SU-DHL-6 (cell line): ENCODE measurements around the gene ZNF276.

Source experiments
- H2AFZ ChIP-seq: fragments of 200-600 bp; sonication (generic); 2 replicates; pipeline ENCODE4 v1.6.1; 2014; ENCODE audit warnings: low read depth, mild to moderate bottlenecking, moderate library complexity, mixed read lengths, antibody characterized with exemption, low read length; ENCODE audit not compliant: severe bottlenecking
- H3F3A ChIP-seq: fragments of 200-600 bp; shearing (Covaris generic); 2 replicates; pipeline ENCODE4 v1.6.0; 2016; ENCODE audit warnings: antibody characterized with exemption, mild to moderate bottlenecking; ENCODE audit not compliant: insufficient read depth
- H3K27ac ChIP-seq: fragments of 200-600 bp; sonication (generic); 2 replicates; pipeline ENCODE4 v1.5.1; 2016; ENCODE audit warnings: low read depth, mild to moderate bottlenecking, low read length, moderate library complexity, mixed read lengths
- H3K27me3 ChIP-seq: fragments of 200-600 bp; sonication (generic), shearing (Covaris generic); 2 replicates; pipeline ENCODE4 v1.6.0; 2014; ENCODE audit warnings: mild to moderate bottlenecking, low read length
- H3K36me3 ChIP-seq: fragments of 200-600 bp; sonication (generic); 2 replicates; pipeline ENCODE4 v1.6.1; 2014; ENCODE audit warnings: mild to moderate bottlenecking, low read length, mixed read lengths
- H3K4me2 ChIP-seq: fragments of 300-600, 200-600 bp; shearing (Covaris generic), sonication (generic); 2 replicates; pipeline ENCODE4 v1.6.0; 2014; ENCODE audit warnings: low read length, low read depth, mild to moderate bottlenecking; ENCODE audit not compliant: poor library complexity, severe bottlenecking
- H3K4me3 ChIP-seq: fragments of 200-600 bp; sonication (generic); 2 replicates; pipeline ENCODE4 v1.5.1; 2014; ENCODE audit warnings: antibody characterized with exemption, low read length, mild to moderate bottlenecking, mixed read lengths; ENCODE audit not compliant: insufficient read depth, poor library complexity, severe bottlenecking
- H3K79me2 ChIP-seq: fragments of 200-600 bp; sonication (generic); 2 replicates; pipeline ENCODE4 v1.6.1; 2014; ENCODE audit warnings: mild to moderate bottlenecking, low read length, moderate library complexity; ENCODE audit not compliant: insufficient read depth
- H3K9ac ChIP-seq: fragments of 200-600 bp; sonication (generic); 2 replicates; pipeline ENCODE4 v1.7.0; 2014; ENCODE audit warnings: mild to moderate bottlenecking, low read length
- H3K9me2 ChIP-seq: fragments of 200-600 bp; sonication (generic); replicated peaks from 2 replicates; pipeline ENCODE4 v1.6.1; 2014; ENCODE audit warnings: low read length; ENCODE audit not compliant: insufficient read depth
- H3K9me3 ChIP-seq: fragments of 200-600 bp; sonication (generic); 2 replicates; pipeline ENCODE4 v1.6.1; 2014; ENCODE audit warnings: low read length, mixed read lengths; ENCODE audit not compliant: insufficient read depth
- H4K20me1 ChIP-seq: fragments of 200-600 bp; sonication (generic); 2 replicates; pipeline ENCODE4 v1.6.1; 2014; ENCODE audit warnings: low read depth, mild to moderate bottlenecking, antibody characterized with exemption, low read length, moderate library complexity, mixed read lengths
- EZH2phosphoT487 ChIP-seq: fragments of 200-600 bp; sonication (generic), shearing (Covaris generic); conservative IDR thresholded peaks from 2 replicates; pipeline ENCODE4 v1.6.1; 2018; ENCODE audit warnings: mild to moderate bottlenecking, antibody characterized with exemption, low read length, moderate library complexity, mixed read lengths
- TF ChIP-seq, protein P1 (sequence below): fragments of 200-600 bp; sonication (generic); IDR thresholded peaks from one replicate; pipeline ENCODE4 v1.5.1; 2017; ENCODE audit warnings: antibody characterized with exemption, mild to moderate bottlenecking, low read length, moderate library complexity; ENCODE audit not compliant: insufficient read depth, poor library complexity, severe bottlenecking

The ZNF276 gene

DNA sequence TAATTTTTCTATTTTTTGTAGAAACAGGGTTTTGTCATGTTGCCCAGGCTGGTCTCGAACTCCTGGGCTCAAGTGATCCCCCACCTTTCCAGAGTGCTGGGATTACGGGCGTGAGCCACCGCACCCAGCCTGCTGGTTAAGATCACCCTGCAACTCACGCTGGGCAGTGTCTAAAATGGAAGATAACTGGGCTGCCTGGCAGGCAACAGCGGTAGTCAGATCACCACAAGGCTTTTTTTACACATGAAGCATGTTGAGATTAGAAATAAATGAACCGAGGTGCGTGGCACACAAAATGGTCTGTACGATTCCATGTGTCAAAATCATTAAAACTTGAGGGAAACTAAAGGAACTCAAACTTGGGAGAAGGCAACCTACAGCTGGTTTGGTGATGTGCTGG, 26.7 kb downstream of the ZNF276 start:
- TF ChIP-seq EZH2phosphoT487 = no peak
- TF ChIP-seq, protein P1, sequence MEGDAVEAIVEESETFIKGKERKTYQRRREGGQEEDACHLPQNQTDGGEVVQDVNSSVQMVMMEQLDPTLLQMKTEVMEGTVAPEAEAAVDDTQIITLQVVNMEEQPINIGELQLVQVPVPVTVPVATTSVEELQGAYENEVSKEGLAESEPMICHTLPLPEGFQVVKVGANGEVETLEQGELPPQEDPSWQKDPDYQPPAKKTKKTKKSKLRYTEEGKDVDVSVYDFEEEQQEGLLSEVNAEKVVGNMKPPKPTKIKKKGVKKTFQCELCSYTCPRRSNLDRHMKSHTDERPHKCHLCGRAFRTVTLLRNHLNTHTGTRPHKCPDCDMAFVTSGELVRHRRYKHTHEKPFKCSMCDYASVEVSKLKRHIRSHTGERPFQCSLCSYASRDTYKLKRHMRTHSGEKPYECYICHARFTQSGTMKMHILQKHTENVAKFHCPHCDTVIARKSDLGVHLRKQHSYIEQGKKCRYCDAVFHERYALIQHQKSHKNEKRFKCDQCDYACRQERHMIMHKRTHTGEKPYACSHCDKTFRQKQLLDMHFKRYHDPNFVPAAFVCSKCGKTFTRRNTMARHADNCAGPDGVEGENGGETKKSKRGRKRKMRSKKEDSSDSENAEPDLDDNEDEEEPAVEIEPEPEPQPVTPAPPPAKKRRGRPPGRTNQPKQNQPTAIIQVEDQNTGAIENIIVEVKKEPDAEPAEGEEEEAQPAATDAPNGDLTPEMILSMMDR = no peak
- Histone ChIP-seq H4K20me1 (no peaks in the 10 kb centered on the region), H3K4me3 (no peak overlapping the region), H3K4me2 (no peak overlapping the region), H3K9ac (no peak overlapping the region), H3K79me2 (no peaks in the 10 kb centered on the region), H2AFZ (no peak overlapping the region), H3F3A (no peaks in the 10 kb centered on the region), H3K27me3 (no peaks in the 10 kb centered on the region), H3K9me3 (no peaks in the 10 kb centered on the region), H3K36me3 (peaks cover 6% of the 10 kb centered on the region; the same call in 1 of the 2 replicates), H3K27ac (no peak overlapping the region), H3K9me2 (no peaks in the 10 kb centered on the region)

DNA sequence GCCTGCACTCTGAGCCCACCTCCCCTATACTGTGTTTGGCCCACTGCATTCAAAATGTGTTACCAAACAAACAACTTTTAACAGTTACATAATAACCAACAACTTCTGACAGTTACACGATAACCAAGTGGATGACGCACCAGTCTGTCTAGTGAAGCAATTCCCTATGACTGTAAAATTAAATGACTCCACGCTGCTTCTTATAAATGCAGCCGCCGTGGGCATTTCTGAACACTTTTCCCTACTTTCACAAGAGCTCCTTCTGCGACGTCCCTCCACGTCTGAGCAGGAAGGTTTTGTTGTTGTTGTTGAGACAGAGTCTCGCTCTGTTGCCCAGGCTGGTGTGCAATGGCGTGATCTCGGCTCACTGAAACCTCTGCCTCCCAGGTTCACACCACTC, 27.6 kb downstream of the ZNF276 start:
- Histone ChIP-seq H3K27me3 (no peaks in the 10 kb centered on the region), H3K36me3 (peaks cover 6% of the 10 kb centered on the region; the same call in 1 of the 2 replicates), H3K9me3 (no peaks in the 10 kb centered on the region), H3K79me2 (peaks cover 3% of the 10 kb centered on the region; the same call in 1 of the 2 replicates), H3K9ac (no peak overlapping the region), H4K20me1 (no peaks in the 10 kb centered on the region), H3K27ac (no peak overlapping the region), H3K4me2 (no peak overlapping the region), H3K4me3 (no peak overlapping the region), H3F3A (no peaks in the 10 kb centered on the region), H2AFZ (no peak overlapping the region), H3K9me2 (no peaks in the 10 kb centered on the region)
- TF ChIP-seq, protein P1 = no peak
- no peak for TF ChIP-seq EZH2phosphoT487

DNA sequence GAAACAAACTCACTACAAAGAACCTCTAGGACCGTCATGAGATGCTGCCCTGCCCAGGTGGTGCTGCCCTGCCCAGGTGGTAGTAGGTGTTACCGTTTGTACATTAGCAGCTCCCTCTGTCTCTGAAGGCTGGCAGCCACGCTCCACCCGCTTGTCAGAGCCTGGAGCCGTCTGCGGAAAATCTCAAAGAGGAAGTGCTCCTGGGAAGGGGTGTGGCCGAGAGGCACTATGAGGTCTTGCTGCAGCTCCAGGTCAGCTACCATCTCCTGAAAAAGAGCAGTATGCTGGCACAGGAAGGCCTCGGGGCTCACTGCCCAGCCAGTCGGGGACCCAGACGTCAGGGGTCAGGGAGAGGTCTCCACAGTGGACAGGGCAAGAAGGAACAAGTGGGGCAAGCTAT, 28.3 kb downstream of the ZNF276 start:
- H4K20me1 ChIP-seq = no peaks in the 10 kb centered on the region
- H2AFZ ChIP-seq = no peak overlapping the region
- peaks cover 10% of the 10 kb centered on the region; the same call in 1 of the 2 replicates for H3K79me2 ChIP-seq
- H3K9ac ChIP-seq = no peak overlapping the region
- no peak for TF ChIP-seq EZH2phosphoT487
- TF ChIP-seq, protein P1 = no peak
- no peak overlapping the region for H3K4me2 ChIP-seq
- no peaks in the 10 kb centered on the region for H3F3A ChIP-seq
- no peaks in the 10 kb centered on the region for H3K9me2 ChIP-seq
- no peaks in the 10 kb centered on the region for H3K27me3 ChIP-seq
- peaks cover 6% of the 10 kb centered on the region; the same call in 1 of the 2 replicates for H3K36me3 ChIP-seq
- H3K4me3 ChIP-seq = no peak overlapping the region
- H3K27ac ChIP-seq = no peak overlapping the region
- no peaks in the 10 kb centered on the region for H3K9me3 ChIP-seq
